ENCODE data around the gene NXN. TPM values are rescaled to one million over a fixed set of nuclear protein-coding genes. Genes with fewer than 3 reads are reported as not detected.
"Not testable (repeated sequence)": the region's sequence is repeated elsewhere in the genome, so short reads cannot be mapped to it uniquely, and the experiment has no call there.

Gene NXN
- total and polyA plus RNA-seq, 7 donors, result 33.4 to 92.5 (median 73.8) TPM

DNA sequence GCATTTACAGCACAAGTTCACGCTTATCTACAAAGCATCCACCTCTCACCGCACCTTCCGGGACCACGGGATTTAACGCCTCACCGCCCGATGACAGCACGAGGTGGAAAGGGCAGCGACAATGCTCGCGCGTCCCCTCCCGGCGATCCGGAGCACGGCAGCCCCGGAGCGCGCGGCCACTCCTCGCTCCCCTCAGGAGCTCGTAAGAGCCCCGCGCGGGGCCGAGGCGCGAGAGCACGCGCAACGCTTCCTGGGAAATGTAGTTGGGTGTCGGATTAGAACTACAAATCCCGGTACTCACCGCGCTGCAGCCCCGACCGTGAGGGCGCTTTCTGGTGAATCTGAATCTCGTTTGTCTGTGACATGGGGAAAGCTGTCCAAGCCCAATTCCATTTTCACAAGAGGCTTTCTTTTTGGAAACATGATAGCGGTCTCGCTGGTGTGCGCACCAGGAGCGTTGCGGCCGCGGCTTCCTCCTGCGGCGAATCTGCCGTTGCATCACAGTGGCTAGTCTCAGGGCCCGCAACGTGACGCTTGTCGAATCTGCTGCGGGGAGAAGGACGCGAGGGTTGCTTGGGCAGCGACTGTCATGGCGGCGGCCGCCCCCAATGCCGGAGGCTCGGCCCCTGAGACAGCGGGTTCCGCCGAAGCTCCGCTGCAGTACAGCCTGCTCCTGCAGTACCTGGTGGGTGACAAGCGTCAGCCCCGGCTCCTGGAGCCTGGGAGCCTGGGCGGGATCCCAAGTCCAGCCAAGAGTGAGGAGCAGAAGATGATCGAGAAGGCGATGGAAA, 17.2 kb upstream of the NXN start, which contains the start of gene TIMM22:
Gene TIMM22 (plus strand): TSS at position 576 of the 791 bp plus-strand sequence. CDS start 14 bp downstream, at position 590.
- DNase-seq, result peak; percentile 95 to 97
- no peaks in the 10 kb centered on the region for H3K27me3 ChIP-seq (ENCODE audit: insufficient read depth in 3 of 3, low read length in 2 of 3)
- H3K27ac ChIP-seq, result peak within 1 kb of the TSS; percentile 89
- peaks cover 46% of the 10 kb centered on the region for H3K4me1 ChIP-seq
- peak within 1 kb of the TSS; percentile 83 for H3K4me3 ChIP-seq
- TF ChIP-seq CTCF (IDR thresholded peaks at IDR 0.05), result peak; percentile 93
- peak; percentile 92 to 94 (median 94) for ATAC-seq
- peaks cover 0 to 25% of the 10 kb centered on the region in 2 donors for H3K36me3 ChIP-seq (ENCODE audit: insufficient read depth in 1 of 2, low read depth in 1 of 2)
- intact Hi-C loops (cut with DNase I), result loop anchor here in 1 of 2 donors (5.0 kb wide), 1 partner anchor 584 kb away; a partner anchor contains a TSS
- 0 to 1% (median 0%) methylated on average over 67 to 71 of the region's 71 CpGs for WGBS, 3 donors
- H3K9me3 ChIP-seq, result no peaks in the 10 kb centered on the region

DNA sequence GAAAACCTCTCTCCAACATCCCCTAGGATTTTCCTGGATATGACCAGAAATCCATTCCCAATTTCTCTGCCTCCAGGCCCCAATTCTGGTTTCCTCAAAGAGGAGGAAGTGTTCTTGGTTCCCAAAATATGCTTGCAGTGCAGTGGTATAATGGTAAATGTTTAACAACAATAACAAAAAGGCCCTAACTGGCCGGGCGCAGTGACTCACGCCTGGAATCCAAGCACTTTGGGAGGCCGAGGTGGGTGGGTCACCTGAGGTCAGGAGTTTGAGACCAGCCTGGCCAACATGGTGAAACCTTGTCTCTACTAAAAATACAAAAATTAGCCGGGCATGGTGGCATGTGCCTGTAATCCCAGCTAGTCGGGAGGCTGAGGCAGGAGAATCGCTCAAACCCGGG, 15.7 kb upstream of the NXN start:
- DNase-seq; H3K4me3 ChIP-seq; H3K27ac ChIP-seq; H3K9me3 ChIP-seq; H3K27me3 ChIP-seq (ENCODE audit: insufficient read depth in 3 of 3, low read length in 2 of 3); ATAC-seq: not testable (repeated sequence)
- H3K36me3 ChIP-seq (ENCODE audit: insufficient read depth in 1 of 2, low read depth in 1 of 2), result peaks cover 0 to 11% of the 10 kb centered on the region in 2 donors
- intact Hi-C loops (cut with DNase I), result loop anchor here in 1 of 2 donors (5.0 kb wide), 1 partner anchor 583 kb away; a partner anchor contains a TSS
- H3K4me1 ChIP-seq, result peaks cover 32% of the 10 kb centered on the region
- WGBS, 3 donors, result 68 to 83% (median 70%) methylated on average over 8 of the region's 8 CpGs

DNA sequence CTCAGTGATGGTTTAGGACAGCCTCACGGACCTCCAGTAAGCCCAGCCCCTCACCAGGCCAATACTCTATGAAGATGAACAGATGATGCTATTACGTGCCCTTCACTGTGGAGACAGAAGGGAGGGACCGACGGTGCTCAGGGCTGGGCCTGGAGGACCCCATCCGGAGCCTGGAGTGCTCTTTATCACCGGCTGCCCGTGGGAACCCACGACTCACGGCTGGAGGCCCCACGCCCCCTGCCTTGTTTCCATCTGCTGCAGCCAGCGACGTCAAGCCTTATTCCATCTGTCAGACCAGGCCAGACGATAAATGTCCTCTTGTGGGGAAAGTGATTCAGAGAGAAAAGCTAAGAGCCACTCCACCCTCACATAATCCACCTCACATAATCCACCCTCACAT, 13.4 kb upstream of the NXN start:
- Histone ChIP-seq H3K4me3 (no peak overlapping the region), H3K27me3 (ENCODE audit: insufficient read depth in 3 of 3, low read length in 2 of 3) (no peaks in the 10 kb centered on the region), H3K36me3 (ENCODE audit: insufficient read depth in 1 of 2, low read depth in 1 of 2) (no peaks in the 10 kb centered on the region), H3K27ac (no peak overlapping the region), H3K4me1 (peaks cover 8% of the 10 kb centered on the region), H3K9me3 (no peaks in the 10 kb centered on the region)
- DNase-seq, result no peak
- 44 to 46% (median 44%) methylated on average over 13 of the region's 13 CpGs for WGBS, 3 donors
- no peak for ATAC-seq
- no peak for TF ChIP-seq CTCF (IDR thresholded peaks at IDR 0.05)
- intact Hi-C loops (cut with DNase I), result no loop called here

DNA sequence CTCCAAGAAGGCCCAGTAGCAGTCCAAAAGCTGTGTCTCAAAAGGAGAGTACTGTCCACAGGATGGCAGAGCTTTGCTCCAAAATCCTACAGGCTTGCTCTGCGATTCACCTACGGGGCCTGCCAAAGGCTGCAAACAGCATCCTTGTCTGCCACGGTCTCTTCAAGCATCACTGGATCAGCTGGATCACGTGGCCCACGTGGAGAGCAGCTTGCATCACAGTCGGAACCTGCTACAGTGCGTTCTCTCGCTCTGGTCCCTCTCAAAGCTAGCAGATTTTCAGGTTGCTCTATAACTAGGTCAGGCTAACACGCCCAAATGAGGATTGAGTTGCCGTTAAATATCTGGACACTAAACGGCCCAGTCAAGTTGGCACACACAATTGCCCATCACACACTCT, 9.0 kb upstream of the NXN start:
- Histone ChIP-seq H3K4me3 (no peak overlapping the region), H3K36me3 (ENCODE audit: insufficient read depth in 1 of 2, low read depth in 1 of 2) (no peaks in the 10 kb centered on the region), H3K9me3 (no peaks in the 10 kb centered on the region), H3K27me3 (ENCODE audit: insufficient read depth in 3 of 3, low read length in 2 of 3) (no peaks in the 10 kb centered on the region), H3K4me1 (no peaks in the 10 kb centered on the region), H3K27ac (no peak overlapping the region)
- no peak for TF ChIP-seq CTCF (IDR thresholded peaks at IDR 0.05)
- DNase-seq, result no peak
- intact Hi-C loops (cut with DNase I), result no loop called here
- ATAC-seq, result no peak
- WGBS, 3 donors, result 89 to 90% (median 89%) methylated on average over 11 of the region's 11 CpGs

GRCh38 chr17:987931-988330, 8.4 kb upstream of the NXN start:
- TF ChIP-seq CTCF (IDR thresholded peaks at IDR 0.05), result no peak
- 82 to 85% (median 85%) methylated on average over 15 of the region's 15 CpGs for WGBS, 3 donors
- Histone ChIP-seq H3K36me3 (ENCODE audit: insufficient read depth in 1 of 2, low read depth in 1 of 2) (no peaks in the 10 kb centered on the region), H3K27ac (no peak overlapping the region), H3K27me3 (ENCODE audit: insufficient read depth in 3 of 3, low read length in 2 of 3) (no peaks in the 10 kb centered on the region), H3K9me3 (no peaks in the 10 kb centered on the region), H3K4me3 (no peak overlapping the region), H3K4me1 (no peaks in the 10 kb centered on the region)
- no peak for DNase-seq
- ATAC-seq, result no peak
- intact Hi-C loops (cut with DNase I), result no loop called here

All from psoas muscle (tissue), 8 donors.